Stimulated activated CD4-positive, alpha-beta T cell treated with anti-CD3 and anti-CD28 coated beads, Interleukin-1b, Interleukin-23, amount 100 ng/mL, for 24 hours (primary cell): ENCODE data around the gene RASSF1.

Experiments
- DNase-seq, 4 experiments: peaks; one replicate each; pipeline ENCODE4 v3.0.0-alpha.2; 2020; ENCODE audit warnings: low read depth in 4 of 4, low spot score in 1 of 4

RASSF1 gene

GRCh38 chr3:50365842-50366220 is 25.2 kb upstream of the RASSF1 start:
- DNase-seq, result no peak

- DNase-seq, result peak; percentile 84 to 92 (median 89)
These were observed 24.6 kb upstream of the RASSF1 start for GRCh38 chr3:50365080-50365841.

- DNase-seq, result no peak
These were observed 24.0 kb upstream of the RASSF1 start for GRCh38 chr3:50364573-50365079.

GRCh38 chr3:50359760-50360110 is 19.1 kb upstream of the RASSF1 start:
- DNase-seq, result no peak

GRCh38 chr3:50358911-50359759 is 18.5 kb upstream of the RASSF1 start, which contains the start of gene TMEM115:
Gene TMEM115, minus strand, starts transcription at chr3:50359521. Its CDS starts 458 bp downstream, at chr3:50359063.
- DNase-seq, result peak; percentile 86 to 92 (median 90)

GRCh38 chr3:50358355-50358910 is 17.8 kb upstream of the RASSF1 start:
- DNase-seq, result no peak

GRCh38 chr3:50357481-50357880 is 16.8 kb upstream of the RASSF1 start:
- DNase-seq, result no peak

- DNase-seq, result no peak
These were observed 15.9 kb upstream of the RASSF1 start for GRCh38 chr3:50356553-50356952.

GRCh38 chr3:50355829-50356552 is 15.4 kb upstream of the RASSF1 start:
- DNase-seq, result no peak

GRCh38 chr3:50354850-50355249 is 14.2 kb upstream of the RASSF1 start:
- no peak for DNase-seq

GRCh38 chr3:50354186-50354764 is 13.6 kb upstream of the RASSF1 start:
- DNase-seq, result no peak

GRCh38 chr3:50353245-50354004 is 12.8 kb upstream of the RASSF1 start:
- DNase-seq, result no peak

GRCh38 chr3:50352781-50353180 is 12.1 kb upstream of the RASSF1 start:
- no peak for DNase-seq

- no peak for DNase-seq
These were observed 10.7 kb upstream of the RASSF1 start for GRCh38 chr3:50351323-50351697.

- DNase-seq, result peak; percentile 94 to 99 (median 98)
These were observed 10.1 kb upstream of the RASSF1 start, which contains the start of the genes CYB561D2 and NPRL2 for GRCh38 chr3:50350527-50351322. Gene CYB561D2, plus strand, starts transcription at chr3:50350862. Its CDS starts 572 bp downstream, at chr3:50351434. Gene NPRL2, minus strand, starts transcription at chr3:50350775. Its CDS starts 123 bp downstream, at chr3:50350652.

- DNase-seq, result no peak
These were observed 9.5 kb upstream of the RASSF1 start for GRCh38 chr3:50350213-50350526.

GRCh38 chr3:50347187-50347813 is 6.7 kb upstream of the RASSF1 start:
- DNase-seq, result peak in 2 of 4 experiments; percentile 45 to 52

- DNase-seq, result peak in 3 of 4 experiments; percentile 52 to 78 (median 59)
These were observed 5.1 kb upstream of the RASSF1 start, which contains the start of gene ZMYND10 for GRCh38 chr3:50345586-50346234. Gene ZMYND10, minus strand, starts transcription at chr3:50345732. Its CDS starts 153 bp downstream, at chr3:50345579.
